HG02642 (cell line): ENCODE data around the gene MRFAP1.

Source experiments
- ATAC-seq: cut with Tn5 transposase; IDR thresholded peaks from one replicate; pipeline ENCODE4 v1.9.1; 2021; ENCODE audit warnings: mild to moderate bottlenecking; ENCODE audit not compliant: unreplicated experiment, poor library complexity

MRFAP1 gene

GRCh38 chr4:6640292-6641163 is at the start of gene MRFAP1:
MRFAP1 (plus strand) TSS chr4:6640685; CDS start chr4:6640863, 178 bp downstream.
- peak; percentile 91 for ATAC-seq

GRCh38 chr4:6591313-6591712 is 49.2 kb upstream of the MRFAP1 start:
- ATAC-seq, result peak; percentile 62

GRCh38 chr4:6591781-6592180 is 48.7 kb upstream of the MRFAP1 start:
- no peak for ATAC-seq

- no peak for ATAC-seq
These were observed 47.5 kb upstream of the MRFAP1 start for GRCh38 chr4:6592804-6593563.

GRCh38 chr4:6594341-6594740 is 46.1 kb upstream of the MRFAP1 start:
- no peak for ATAC-seq

- no peak for ATAC-seq
These were observed 45.6 kb upstream of the MRFAP1 start for GRCh38 chr4:6594826-6595355.

GRCh38 chr4:6595897-6596537 is 44.5 kb upstream of the MRFAP1 start:
- ATAC-seq, result no peak

- no peak for ATAC-seq
These were observed 43.5 kb upstream of the MRFAP1 start for GRCh38 chr4:6596948-6597347.

- no peak for ATAC-seq
These were observed 42.4 kb upstream of the MRFAP1 start for GRCh38 chr4:6598127-6598526.

- ATAC-seq, result no peak
These were observed 41.8 kb upstream of the MRFAP1 start for GRCh38 chr4:6598641-6599040.

GRCh38 chr4:6601661-6602250 is 38.7 kb upstream of the MRFAP1 start:
- no peak for ATAC-seq

- no peak for ATAC-seq
These were observed 38.2 kb upstream of the MRFAP1 start for GRCh38 chr4:6602289-6602688.

- ATAC-seq, result no peak
These were observed 37.4 kb upstream of the MRFAP1 start for GRCh38 chr4:6603128-6603527.

GRCh38 chr4:6605114-6605513 is 35.4 kb upstream of the MRFAP1 start:
- ATAC-seq, result no peak

GRCh38 chr4:6605605-6606004 is 34.9 kb upstream of the MRFAP1 start:
- ATAC-seq, result no peak

- ATAC-seq, result no peak
These were observed 33.8 kb upstream of the MRFAP1 start for GRCh38 chr4:6606465-6607235.

- no peak for ATAC-seq
These were observed 33.0 kb upstream of the MRFAP1 start for GRCh38 chr4:6607368-6608055.

GRCh38 chr4:6608758-6609414 is 31.6 kb upstream of the MRFAP1 start:
- ATAC-seq, result no peak
